NT2/D1 (cell line): ENCODE data around the gene TNRC6C.

Experiments
- YY1 ChIP-seq: IDR thresholded peaks from 2 replicates; pipeline ENCODE4 v1.6.1; 2011; ENCODE audit not compliant: insufficient read length, insufficient read depth
- ZNF274 ChIP-seq: IDR thresholded peaks from 2 replicates; pipeline ENCODE4 v1.6.1; 2011; ENCODE audit warnings: mild to moderate bottlenecking, low read depth, low read length

- TF ChIP-seq ZNF274 (no peak), YY1 (no peak)
Measured at GRCh38 chr17:77926981-77927380, 31.5 kb upstream of the TNRC6C start.
